NCI-H2029 (cell line): ENCODE data around the gene GSTA2.
A peak's percentile ranks its signal among the peaks of the same experiment; 100 is the strongest.
"Not testable (repeated sequence)": the region's sequence is repeated elsewhere in the genome, so short reads cannot be mapped to it uniquely, and the experiment has no call there.

Experiments
- DNase-seq: peaks from one replicate; lab custom pipeline; 2025; lab: John Stamatoyannopoulos, UW

Gene GSTA2

GRCh38 chr6:52763322-52763916, at the start of gene GSTA2:
TSS of gene GSTA2 (minus strand) at chr6:52763475. CDS start at chr6:52757947, 5,528 bp downstream.
- not testable (repeated sequence) for DNase-seq

- DNase-seq, result not testable (repeated sequence)
Measured at GRCh38 chr6:52809777-52810176, 46.5 kb upstream of the GSTA2 start.

- no peak for DNase-seq
Measured at GRCh38 chr6:52808660-52809059, 45.4 kb upstream of the GSTA2 start.

DNA sequence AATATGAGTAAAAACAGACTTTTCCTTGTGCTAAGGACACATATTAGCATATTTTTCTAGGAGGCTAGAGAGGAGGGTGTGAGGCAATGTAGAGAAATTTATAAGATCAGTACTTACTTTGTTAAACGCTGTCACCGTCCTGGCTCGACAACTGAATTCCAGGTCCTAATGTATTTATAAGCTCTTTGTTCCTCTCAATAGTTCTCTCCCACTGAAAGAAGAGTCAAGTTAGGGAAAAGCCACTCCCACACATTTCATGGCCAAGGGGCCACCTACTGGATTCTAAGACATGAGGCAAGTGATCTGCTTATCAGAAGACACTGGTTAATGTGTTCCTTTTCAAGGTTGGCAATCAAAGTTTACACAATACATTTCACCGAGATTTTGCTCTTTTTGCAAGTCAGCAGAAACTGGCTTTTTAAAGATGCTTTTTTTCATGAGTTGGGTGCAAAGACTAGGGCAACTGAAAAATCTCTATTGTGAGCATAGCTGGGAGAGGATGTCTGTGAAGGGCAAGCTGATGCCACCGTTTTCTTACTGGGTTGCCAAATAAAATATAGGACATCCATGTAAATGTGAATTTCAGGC, 40.5 kb upstream of the GSTA2 start, which contains the start of gene GSTA1:
Gene GSTA1, minus strand, starts transcription at position 149 of the 588 bp plus-strand sequence. CDS start 4,549 bp downstream, outside the sequence.
- DNase-seq, result not testable (repeated sequence)

- no peak for DNase-seq
Measured at GRCh38 chr6:52802806-52803205, 39.5 kb upstream of the GSTA2 start.

GRCh38 chr6:52801188-52801841, 38.0 kb upstream of the GSTA2 start:
- peak; percentile 26 for DNase-seq

GRCh38 chr6:52799272-52799671, 36.0 kb upstream of the GSTA2 start:
- DNase-seq, result not testable (repeated sequence)

DNA sequence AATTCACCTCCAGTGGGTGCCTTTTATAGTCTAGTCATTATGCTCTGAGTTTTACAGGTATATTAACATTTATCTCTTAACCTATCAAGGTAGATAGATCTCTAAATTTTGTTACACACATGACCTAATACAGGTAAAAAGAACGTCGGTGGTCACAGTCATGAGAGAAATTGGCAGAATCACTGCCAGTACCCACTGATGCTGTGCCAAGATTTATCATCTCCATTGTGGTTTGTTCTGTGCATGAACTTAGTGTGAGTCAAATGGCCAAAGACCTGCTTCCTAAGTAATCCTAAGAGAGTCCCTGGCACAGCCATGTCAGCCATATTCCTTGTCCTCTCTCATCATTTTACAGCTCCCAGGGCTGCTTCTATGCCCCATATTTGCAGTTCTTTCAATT, 31.1 kb upstream of the GSTA2 start:
- DNase-seq, result not testable (repeated sequence)

GRCh38 chr6:52790861-52791260, 27.6 kb upstream of the GSTA2 start:
- no peak for DNase-seq

DNA sequence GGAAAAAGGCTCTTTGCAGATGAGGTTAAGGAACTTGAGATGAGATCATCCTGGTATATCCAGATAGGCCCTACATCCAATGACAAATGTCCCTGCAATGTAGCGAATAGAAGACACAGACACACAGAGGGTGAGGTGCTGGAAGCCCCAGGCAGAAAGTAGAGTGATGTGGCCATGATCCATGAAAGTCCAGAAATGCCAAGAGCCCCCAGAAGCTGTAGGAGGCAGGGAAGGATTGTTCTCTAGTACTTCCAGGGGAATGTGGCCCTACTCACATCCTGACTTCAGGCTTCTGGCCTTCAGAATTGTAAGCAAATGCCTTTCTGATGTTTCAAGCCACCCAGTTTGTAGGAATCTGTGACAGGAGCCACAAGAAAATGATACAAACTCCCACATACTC, 26.4 kb upstream of the GSTA2 start:
- DNase-seq, result not testable (repeated sequence)

DNA sequence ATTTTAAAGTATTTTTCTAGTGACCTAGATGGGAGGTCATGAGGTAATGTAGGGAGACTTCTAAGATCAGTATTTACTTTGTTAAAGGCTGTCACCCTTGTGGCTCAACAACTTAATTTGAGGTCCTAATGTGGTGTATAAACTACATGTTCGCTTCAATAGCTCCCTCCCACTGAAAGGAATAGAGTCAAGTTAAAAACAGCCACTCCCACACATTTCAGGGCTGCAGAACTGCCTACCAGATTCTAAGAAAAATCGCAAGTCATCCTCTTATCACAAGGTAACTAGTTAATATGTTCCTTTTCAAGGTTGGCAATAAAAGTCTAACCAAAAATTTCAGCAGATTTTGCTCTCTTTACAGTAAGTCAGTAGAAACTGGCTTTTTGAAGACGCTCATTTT, 25.2 kb upstream of the GSTA2 start:
- no peak for DNase-seq

- no peak for DNase-seq
Measured at GRCh38 chr6:52787917-52788316, 24.6 kb upstream of the GSTA2 start.

GRCh38 chr6:52786249-52786956, 23.1 kb upstream of the GSTA2 start:
- no peak for DNase-seq

DNA sequence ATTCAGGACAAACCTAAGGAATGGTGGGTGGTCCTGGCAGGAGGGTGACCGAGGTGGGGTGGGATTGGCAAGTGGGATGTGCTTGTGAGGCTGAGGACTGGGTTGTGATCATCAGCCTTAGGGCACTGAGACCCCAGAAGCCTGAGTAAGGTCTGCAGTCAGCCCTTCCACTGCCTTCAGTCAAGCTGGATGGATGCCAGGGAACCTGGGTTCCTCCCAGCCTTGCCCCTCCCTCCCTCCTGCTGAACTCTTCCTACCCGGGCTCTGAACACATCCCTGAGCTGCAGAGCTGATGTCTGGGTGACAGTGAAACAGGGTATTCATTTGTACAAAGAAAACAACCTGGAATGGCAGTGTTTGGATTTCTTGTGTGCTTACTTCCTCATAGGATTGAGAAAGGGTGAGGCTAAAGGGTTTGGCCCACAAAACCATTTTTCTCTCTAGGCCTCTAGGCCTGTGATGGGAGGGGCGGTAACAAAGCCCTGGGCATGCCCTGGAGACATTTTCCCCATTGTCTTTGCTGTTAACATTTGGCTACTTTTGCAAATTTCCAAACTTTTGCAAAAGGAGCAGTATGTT, 19.5 kb upstream of the GSTA2 start:
- peak; percentile 31 for DNase-seq

DNA sequence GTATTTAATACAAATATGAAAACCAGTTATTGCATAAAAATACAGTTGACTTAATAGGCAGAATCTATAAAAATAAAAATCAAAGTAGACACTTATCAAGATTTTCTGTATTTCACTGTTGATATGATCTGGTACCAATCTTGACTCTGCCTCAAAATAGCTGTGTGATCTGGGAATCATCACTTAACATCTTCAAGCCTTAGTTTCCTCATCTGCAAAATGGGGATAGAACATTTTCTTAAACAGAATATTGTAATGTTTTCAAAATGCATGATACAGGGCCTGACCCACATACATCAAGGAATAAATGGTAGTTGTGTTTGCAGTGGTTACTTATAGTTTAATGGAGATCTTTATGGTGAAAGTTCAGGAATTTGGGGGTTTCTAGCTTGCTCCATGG, 18.9 kb upstream of the GSTA2 start:
- DNase-seq, result not testable (repeated sequence)

GRCh38 chr6:52779237-52779636, 16.0 kb upstream of the GSTA2 start:
- no peak for DNase-seq

DNA sequence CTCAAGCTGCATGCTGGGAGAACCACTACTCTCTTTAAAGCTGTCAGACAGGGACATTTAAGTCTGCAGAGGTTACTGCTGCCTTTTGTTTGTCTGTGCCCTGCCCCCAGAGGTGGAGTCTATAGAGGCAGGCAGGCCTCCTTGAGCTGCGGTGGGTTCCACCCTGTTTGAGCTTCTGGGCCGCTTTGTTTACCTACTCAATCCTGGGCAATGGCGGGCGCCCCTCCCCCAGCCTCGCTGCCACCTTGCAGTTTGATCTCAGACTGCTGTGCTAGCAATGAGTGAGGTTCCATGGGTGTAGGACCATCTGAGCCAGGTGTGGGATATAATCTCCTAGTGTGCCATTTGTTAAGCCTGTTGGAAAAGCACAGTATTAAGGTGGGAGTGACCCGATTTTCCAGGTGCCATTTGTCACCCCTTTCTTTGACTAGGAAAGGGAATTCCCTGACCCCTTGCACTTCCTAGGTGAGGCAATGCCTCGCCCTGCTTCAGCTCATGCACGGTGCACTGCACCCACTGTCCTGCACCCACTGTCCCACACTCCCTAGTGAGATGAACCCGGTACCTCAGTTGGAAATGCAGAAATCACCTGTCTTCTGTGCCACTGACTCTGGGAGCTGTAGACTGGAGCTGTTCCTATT, 13.6 kb upstream of the GSTA2 start:
- not testable (repeated sequence) for DNase-seq

- DNase-seq, result not testable (repeated sequence)
Measured at GRCh38 chr6:52769399-52769798, 6.1 kb upstream of the GSTA2 start.

GRCh38 chr6:52767658-52768057, 4.4 kb upstream of the GSTA2 start:
- not testable (repeated sequence) for DNase-seq

GRCh38 chr6:52761673-52762491, 1.4 kb downstream of the GSTA2 start:
- peak; percentile 31 for DNase-seq
